VCaP (cell line): Measurements from ENCODE around the gene TRIM4.

Experiments
- H3K27ac ChIP-seq: fragments of 450-650 bp; 2 replicates; pipeline ENCODE4 v1.5.1; 2017
- CTCF ChIP-seq: fragments of 450-650 bp; conservative IDR thresholded peaks from 2 replicates; pipeline ENCODE4 v1.5.1; 2017; ENCODE audit warnings: mild to moderate bottlenecking, moderate library complexity

The TRIM4 gene

DNA sequence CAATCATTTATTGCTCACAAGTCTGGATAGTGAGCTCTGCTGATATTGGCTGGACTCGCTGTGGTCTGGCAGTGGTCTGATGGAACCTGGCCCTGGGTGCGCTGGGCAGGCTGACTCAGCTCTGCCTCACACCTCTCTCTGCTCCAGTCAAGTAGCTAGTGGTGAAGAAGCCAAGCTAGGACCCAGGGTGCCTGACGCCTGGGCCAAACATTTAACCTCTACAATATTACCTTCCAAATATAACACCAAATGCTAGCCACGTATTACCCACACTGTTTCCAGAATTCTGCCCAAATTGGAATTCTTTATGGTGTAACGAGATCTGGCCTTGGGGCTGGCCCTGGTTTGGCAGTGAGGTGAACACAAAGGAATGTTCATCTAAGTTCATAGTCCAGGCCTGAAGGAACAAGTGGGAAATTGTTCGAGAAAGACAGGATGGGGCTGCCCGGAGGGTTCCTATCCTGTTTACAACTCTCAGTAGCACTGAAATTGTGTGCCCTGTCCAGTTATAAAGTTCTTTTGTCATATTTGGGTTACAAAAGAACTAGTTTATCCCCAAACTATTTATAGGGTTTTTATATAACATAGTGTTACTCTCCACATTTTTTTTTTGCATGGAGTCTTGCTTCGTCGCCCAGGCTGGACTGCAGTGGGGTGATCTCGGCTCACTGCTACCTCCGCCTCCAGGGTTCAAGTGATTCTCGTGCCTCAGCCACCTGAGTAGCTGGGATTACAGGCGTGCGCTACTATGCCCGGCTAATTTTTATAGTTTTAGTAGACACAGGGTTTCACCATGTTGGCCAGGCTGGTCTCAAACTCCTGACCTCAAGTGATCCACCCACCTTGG, 58.8 kb downstream of the TRIM4 start:
- no peak for TF ChIP-seq CTCF
- H3K27ac ChIP-seq = no peak overlapping the region

DNA sequence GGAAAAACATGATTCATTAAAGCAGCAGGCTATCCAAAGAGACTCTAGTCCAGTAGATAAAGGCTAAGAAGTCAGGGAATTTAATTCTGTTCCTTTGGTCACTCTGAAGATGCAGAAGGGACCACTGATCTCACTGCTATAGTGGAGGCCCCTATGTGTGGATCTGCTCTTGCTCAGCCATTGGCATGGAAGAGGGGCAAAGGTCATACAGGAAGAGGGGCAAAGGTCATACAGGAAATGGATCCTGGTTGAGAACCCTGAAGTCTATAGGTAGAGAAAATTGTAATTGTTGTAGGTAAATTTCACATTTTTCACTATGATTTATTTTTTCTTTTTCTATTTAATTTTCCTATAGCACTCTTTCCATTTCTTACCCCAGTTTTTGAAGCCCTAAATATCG, 64.1 kb downstream of the TRIM4 start:
- TF ChIP-seq CTCF = no peak
- H3K27ac ChIP-seq = no peak overlapping the region

- no peak for TF ChIP-seq CTCF
- H3K27ac ChIP-seq = no peak overlapping the region
Observed at GRCh38 chr7:99848420-99849216, 70.7 kb downstream of the TRIM4 start.

DNA sequence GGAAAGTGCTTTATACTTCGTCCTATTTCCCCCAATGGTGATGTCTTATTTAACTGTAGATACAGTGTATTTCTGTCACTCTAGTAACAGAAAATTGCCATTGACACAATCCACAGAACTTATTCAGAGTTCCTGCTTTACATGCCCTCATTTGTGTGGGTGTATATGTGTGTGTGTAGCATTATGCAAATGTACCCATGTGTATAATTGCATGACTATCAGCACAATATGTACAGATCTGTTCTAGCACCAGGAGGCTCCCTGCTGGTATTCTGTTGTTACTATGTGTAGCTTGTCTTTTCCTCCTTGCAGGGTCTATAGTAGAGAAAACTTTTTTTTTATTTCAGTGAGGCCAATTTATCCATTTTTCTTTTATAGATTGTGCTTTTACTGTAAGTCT, 75.0 kb downstream of the TRIM4 start:
- TF ChIP-seq CTCF = no peak
- H3K27ac ChIP-seq = no peak overlapping the region

- no peak overlapping the region for H3K27ac ChIP-seq
- TF ChIP-seq CTCF = no peak
Observed at GRCh38 chr7:99843808-99844207, 75.5 kb downstream of the TRIM4 start.

DNA sequence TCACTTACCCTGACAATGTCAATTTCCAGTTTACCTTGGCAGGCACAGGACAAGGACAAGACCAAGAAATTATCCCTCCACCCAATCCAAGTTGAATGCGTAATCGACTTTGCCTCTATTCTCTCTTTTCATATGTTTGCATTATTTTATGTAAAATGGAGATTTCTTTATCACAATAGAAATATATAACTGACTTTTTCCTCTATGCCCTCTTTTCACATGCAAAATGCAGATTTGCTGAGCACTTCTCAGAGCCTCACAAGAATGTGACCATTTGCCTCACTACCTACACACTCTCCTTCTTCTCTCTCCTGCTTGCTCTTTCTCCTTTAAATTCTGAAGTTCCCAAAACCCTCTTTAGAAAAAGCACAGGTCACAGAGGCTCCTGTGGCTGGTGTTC, 76.4 kb downstream of the TRIM4 start:
- no peak overlapping the region for H3K27ac ChIP-seq
- no peak for TF ChIP-seq CTCF
